ENCODE data around the gene OXLD1. TPM values are rescaled to one million over a fixed set of nuclear protein-coding genes. Genes with fewer than 3 reads are reported as not detected.

The OXLD1 gene
- total and polyA plus RNA-seq, 10 of the 15 experiments (the other 5 are each of a cell fraction or from before 2014, with no cell fraction given) = 4.6 to 89.5 (median 39.8) TPM

GRCh38 chr17:81710514-81711308 lies 44.3 kb upstream of the OXLD1 start (continued):
- no peak for TF ChIP-seq ZBTB40 (IDR thresholded peaks at IDR 0.05; ENCODE audit: borderline replicate concordance)
- no peak for TF ChIP-seq BCL11A (IDR thresholded peaks at IDR 0.05; ENCODE audit: low read depth, low read length)
- TF ChIP-seq TARDBP (IDR thresholded peaks at IDR 0.05; ENCODE audit: borderline replicate concordance) = no peak
- TF ChIP-seq EP300 (IDR thresholded peaks at IDR 0.05; ENCODE audit: borderline replicate concordance in 1 of 2, control insufficient read depth in 1 of 2, low read depth in 2 of 2, low read length in 2 of 2) = no peak
- TF ChIP-seq, protein P1, sequence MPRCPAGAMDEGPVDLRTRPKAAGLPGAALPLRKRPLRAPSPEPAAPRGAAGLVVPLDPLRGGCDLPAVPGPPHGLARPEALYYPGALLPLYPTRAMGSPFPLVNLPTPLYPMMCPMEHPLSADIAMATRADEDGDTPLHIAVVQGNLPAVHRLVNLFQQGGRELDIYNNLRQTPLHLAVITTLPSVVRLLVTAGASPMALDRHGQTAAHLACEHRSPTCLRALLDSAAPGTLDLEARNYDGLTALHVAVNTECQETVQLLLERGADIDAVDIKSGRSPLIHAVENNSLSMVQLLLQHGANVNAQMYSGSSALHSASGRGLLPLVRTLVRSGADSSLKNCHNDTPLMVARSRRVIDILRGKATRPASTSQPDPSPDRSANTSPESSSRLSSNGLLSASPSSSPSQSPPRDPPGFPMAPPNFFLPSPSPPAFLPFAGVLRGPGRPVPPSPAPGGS (IDR thresholded peaks at IDR 0.05; ENCODE audit: borderline replicate concordance, insufficient read depth, low read depth, low read length, poor library complexity, severe bottlenecking) = no peak
- no peak; the same call in 1 of the 2 replicates for TF ChIP-seq GATAD2B (conservative IDR thresholded peaks at IDR 0.05; ENCODE audit: low read depth)
- no peak for TF ChIP-seq CHD4 (IDR thresholded peaks at IDR 0.05)
- no peak for TF ChIP-seq NFXL1 (IDR thresholded peaks at IDR 0.05; ENCODE audit: borderline replicate concordance)
- TF ChIP-seq, protein P2, sequence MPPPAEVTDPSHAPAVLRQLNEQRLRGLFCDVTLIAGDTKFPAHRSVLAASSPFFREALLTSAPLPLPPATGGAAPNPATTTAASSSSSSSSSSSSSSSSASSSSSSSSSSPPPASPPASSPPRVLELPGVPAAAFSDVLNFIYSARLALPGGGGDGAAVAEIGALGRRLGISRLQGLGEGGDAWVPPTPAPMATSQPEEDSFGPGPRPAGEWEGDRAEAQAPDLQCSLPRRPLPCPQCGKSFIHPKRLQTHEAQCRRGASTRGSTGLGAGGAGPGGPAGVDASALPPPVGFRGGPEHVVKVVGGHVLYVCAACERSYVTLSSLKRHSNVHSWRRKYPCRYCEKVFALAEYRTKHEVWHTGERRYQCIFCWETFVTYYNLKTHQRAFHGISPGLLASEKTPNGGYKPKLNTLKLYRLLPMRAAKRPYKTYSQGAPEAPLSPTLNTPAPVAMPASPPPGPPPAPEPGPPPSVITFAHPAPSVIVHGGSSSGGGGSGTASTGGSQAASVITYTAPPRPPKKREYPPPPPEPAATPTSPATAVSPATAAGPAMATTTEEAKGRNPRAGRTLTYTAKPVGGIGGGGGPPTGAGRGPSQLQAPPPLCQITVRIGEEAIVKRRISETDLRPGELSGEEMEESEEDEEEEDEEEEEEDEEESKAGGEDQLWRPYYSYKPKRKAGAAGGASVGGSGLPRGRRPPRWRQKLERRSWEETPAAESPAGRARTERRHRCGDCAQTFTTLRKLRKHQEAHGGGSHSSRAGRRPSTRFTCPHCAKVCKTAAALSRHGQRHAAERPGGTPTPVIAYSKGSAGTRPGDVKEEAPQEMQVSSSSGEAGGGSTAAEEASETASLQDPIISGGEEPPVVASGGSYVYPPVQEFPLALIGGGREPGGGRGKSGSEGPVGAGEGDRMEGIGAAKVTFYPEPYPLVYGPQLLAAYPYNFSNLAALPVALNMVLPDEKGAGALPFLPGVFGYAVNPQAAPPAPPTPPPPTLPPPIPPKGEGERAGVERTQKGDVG (CRISPR knock-in tag; IDR thresholded peaks at IDR 0.05) = no peak
- TF ChIP-seq NFYA (IDR thresholded peaks at IDR 0.05; ENCODE audit: borderline replicate concordance, low read depth, low read length) = no peak
- TF ChIP-seq, protein P3, sequence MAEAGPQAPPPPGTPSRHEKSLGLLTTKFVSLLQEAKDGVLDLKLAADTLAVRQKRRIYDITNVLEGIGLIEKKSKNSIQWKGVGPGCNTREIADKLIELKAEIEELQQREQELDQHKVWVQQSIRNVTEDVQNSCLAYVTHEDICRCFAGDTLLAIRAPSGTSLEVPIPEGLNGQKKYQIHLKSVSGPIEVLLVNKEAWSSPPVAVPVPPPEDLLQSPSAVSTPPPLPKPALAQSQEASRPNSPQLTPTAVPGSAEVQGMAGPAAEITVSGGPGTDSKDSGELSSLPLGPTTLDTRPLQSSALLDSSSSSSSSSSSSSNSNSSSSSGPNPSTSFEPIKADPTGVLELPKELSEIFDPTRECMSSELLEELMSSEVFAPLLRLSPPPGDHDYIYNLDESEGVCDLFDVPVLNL (IDR thresholded peaks at IDR 0.05; ENCODE audit: low read depth, low read length) = no peak
- no peak for TF ChIP-seq POLR2AphosphoS2 (IDR thresholded peaks at IDR 0.05; ENCODE audit: low read depth, low read length)
- no peak for TF ChIP-seq ASH2L (IDR thresholded peaks at IDR 0.05; ENCODE audit: borderline replicate concordance, low read depth)
- no peak for TF ChIP-seq CTCF (IDR thresholded peaks at IDR 0.05 in 2 of 3, conservative IDR thresholded peaks at IDR 0.05 in 1 of 3; ENCODE audit: control insufficient read depth in 2 of 3, extremely low read depth in 1 of 3, insufficient read depth in 1 of 3, low read depth in 3 of 3, low read length in 3 of 3)
- no peak; the same call in 1 of the 2 replicates for TF ChIP-seq RUNX3 (IDR thresholded peaks at IDR 0.05; ENCODE audit: low read length)

All from GM12878 (cell line).